K562 (cell line): ENCODE data around the gene ALG14. TPM values are rescaled to one million over a fixed set of nuclear protein-coding genes. Genes with fewer than 3 reads are reported as not detected.

Experiments
- CBFA2T3 ChIP-seq: fragments of 450-650 bp; IDR thresholded peaks from 2 replicates; pipeline ENCODE4 v1.6.1; 2017
- E2F5 ChIP-seq: sonication (generic); formaldehyde crosslinking; IDR thresholded peaks from 2 replicates; pipeline ENCODE4 v1.8.0; 2022; ENCODE audit warnings: mild to moderate bottlenecking, missing genetic modification reagents
- MTA1 ChIP-seq: fragments of 450-650 bp; IDR thresholded peaks from 2 replicates; pipeline ENCODE4 v1.6.1; 2017; ENCODE audit warnings: borderline replicate concordance
- NFXL1 ChIP-seq: fragments of 450-650 bp; formaldehyde crosslinking; IDR thresholded peaks from 2 replicates; pipeline ENCODE4 v1.4.0; 2021; ENCODE audit warnings: mild to moderate bottlenecking
- NR2C2 ChIP-seq, 2 experiments: fragments of 200-800 bp in 1 of 2; sonication (Bioruptor generic) in 1 of 2; sonication (generic) in 1 of 2; formaldehyde crosslinking in 1 of 2; IDR thresholded peaks; 2 replicates each; pipeline versions ENCODE4 v1.6.1 to v1.8.0; 2016 to 2022; ENCODE audit warnings: mild to moderate bottlenecking in 1 of 2, missing compliant biosample characterization in 1 of 2, missing genetic modification characterization in 1 of 2, missing genetic modification reagents in 1 of 2
- PBX2 ChIP-seq, 2 experiments: IDR thresholded peaks in 1 of 2; conservative IDR thresholded peaks in 1 of 2; 2 replicates each; pipeline ENCODE4 v1.6.1; 2016; ENCODE audit warnings: low read depth in 2 of 2, mild to moderate bottlenecking in 1 of 2, missing compliant biosample characterization in 1 of 2, missing genetic modification characterization in 1 of 2, moderate library complexity in 1 of 2
- PHB ChIP-seq: fragments of 250-450 bp; sonication (Bioruptor Pico); IDR thresholded peaks from 2 replicates; pipeline ENCODE4 v1.5.0; 2021
- POLR2G ChIP-seq: fragments of 200-400 bp; formaldehyde crosslinking; IDR thresholded peaks from 2 replicates; pipeline ENCODE4 v1.6.1; 2017; ENCODE audit warnings: low read depth, mild to moderate bottlenecking, antibody characterized with exemption, low read length, moderate library complexity
- PRDM10 ChIP-seq: fragments of 450-650 bp; IDR thresholded peaks from 2 replicates; pipeline ENCODE4 v1.6.1; 2018; ENCODE audit not compliant: partially characterized antibody
- PRMT5 ChIP-seq: sonication (generic); formaldehyde crosslinking; IDR thresholded peaks from 2 replicates; pipeline ENCODE4 v1.5.0; 2020; ENCODE audit warnings: missing genetic modification reagents
- PTRF ChIP-seq: fragments of 450-650 bp; IDR thresholded peaks from 2 replicates; pipeline ENCODE4 v1.6.1; 2016; ENCODE audit warnings: mild to moderate bottlenecking, missing genetic modification characterization, missing compliant biosample characterization
- SMAD1 ChIP-seq: fragments of 150-350 bp; IDR thresholded peaks from 2 replicates; pipeline ENCODE4 v1.6.1; 2014; ENCODE audit warnings: low read length, low read depth; ENCODE audit not compliant: partially characterized antibody
- SMAD3 ChIP-seq: fragments of 450-650 bp; formaldehyde crosslinking; conservative IDR thresholded peaks from 2 replicates; pipeline ENCODE4 v1.4.0; 2020; ENCODE audit warnings: mild to moderate bottlenecking
- SUPT5H ChIP-seq: fragments of 450-650 bp; IDR thresholded peaks from 2 replicates; pipeline ENCODE4 v1.6.1; 2016
- TAF1 ChIP-seq: IDR thresholded peaks from 2 replicates; pipeline ENCODE4 v1.6.1; 2011; ENCODE audit warnings: mild to moderate bottlenecking, low read length, moderate library complexity; ENCODE audit not compliant: insufficient read depth, control insufficient read depth, severe bottlenecking; ENCODE audit errors: extremely low read depth
- TARDBP ChIP-seq: fragments of 450-650 bp; IDR thresholded peaks from 2 replicates; pipeline ENCODE4 v1.6.1; 2016
- TFAP4 ChIP-seq: sonication (generic); formaldehyde crosslinking; IDR thresholded peaks from 2 replicates; pipeline ENCODE4 v1.8.0; 2022; ENCODE audit warnings: missing genetic modification reagents, mild to moderate bottlenecking, moderate library complexity, borderline replicate concordance
- ZBED1 ChIP-seq: IDR thresholded peaks from 2 replicates; pipeline ENCODE4 v1.6.1; 2014
- ZNF586 ChIP-seq: fragments of 450-650 bp; formaldehyde crosslinking; conservative IDR thresholded peaks from 2 replicates; pipeline ENCODE4 v1.4.0; 2020; ENCODE audit warnings: mild to moderate bottlenecking, moderate library complexity
- polyA plus RNA-seq, 8 experiments: library from polyadenylated mRNA; depleted of rRNA in 4 of 8; stranded (reverse) in 5 of 8; unstranded in 3 of 8; fragments of >200 nt; fragmentation: Nextera tagmentation in 2 of 8; fragmentation: Illumina TruSeq in 1 of 8; extraction: Ambion mirVana in 2 of 8; extraction: Trizol in 1 of 8; gene quantifications; 2 replicates each; pipeline versions ENCODE4 v1.2.1 to v1.2.3, GENCODE V29; 2011 to 2014; ENCODE audit warnings: inconsistent platforms in 1 of 8, missing spikeins in 1 of 8
- total RNA-seq, 7 experiments: library from RNA; depleted of rRNA in 6 of 7; stranded (reverse); fragments of >200 nt in 6 of 7; fragmentation: Illumina TruSeq in 2 of 7; extraction: Trizol in 2 of 7; gene quantifications; 2 replicates each; pipeline versions ENCODE4 v1.2.1 to v1.2.3, GENCODE V29; 2011 to 2021; ENCODE audit warnings: low replicate concordance in 1 of 7

ALG14 gene
- total and polyA plus RNA-seq, 9 of the 15 experiments (the other 6 are each of a cell fraction or from before 2014, with no cell fraction given): 2.8 to 16.2 (median 4.9) TPM

- TF ChIP-seq PRDM10 (no peak), PTRF (tag) (peak; percentile 77), NFXL1 (CRISPR knock-in tag) (0 out of 2 replicates have a peak, but pooled peaks have one; percentile 15), POLR2G (no peak), PRMT5 (CRISPR knock-in tag) (no peak), PBX2 (CRISPR knock-in tag; IDR thresholded peaks at IDR 0.05; ENCODE audit: low read depth) (no peak), PBX2 (tag; conservative IDR thresholded peaks at IDR 0.05; ENCODE audit: low read depth) (peak; percentile 90), PHB (CRISPR knock-in tag) (no peak), ZNF586 (CRISPR knock-in tag) (no peak), SUPT5H (no peak), MTA1 (0 out of 2 replicates have a peak, but pooled peaks have one; percentile 9), TFAP4 (no peak), SMAD3 (CRISPR knock-in tag) (no peak), TAF1 (no peak), CBFA2T3 (peak; percentile 14; the same call in 1 of the 2 replicates), E2F5 (CRISPR knock-in tag) (no peak), NR2C2 (CRISPR knock-in tag; IDR thresholded peaks at IDR 0.05) (no peak), NR2C2 (tag; IDR thresholded peaks at IDR 0.05) (peak; percentile 19; the same call in 1 of the 2 replicates), TARDBP (no peak), ZBED1 (no peak), SMAD1 (no peak)
Observed at GRCh38 chr1:95084317-95085176, 11.8 kb upstream of the ALG14 start (continued).
